ENCODE results near the gene ABCB1.

GRCh38 chr7:87598234-87599009, 2.3 kb downstream of the ABCB1 start:
- TF ChIP-seq, protein P1, sequence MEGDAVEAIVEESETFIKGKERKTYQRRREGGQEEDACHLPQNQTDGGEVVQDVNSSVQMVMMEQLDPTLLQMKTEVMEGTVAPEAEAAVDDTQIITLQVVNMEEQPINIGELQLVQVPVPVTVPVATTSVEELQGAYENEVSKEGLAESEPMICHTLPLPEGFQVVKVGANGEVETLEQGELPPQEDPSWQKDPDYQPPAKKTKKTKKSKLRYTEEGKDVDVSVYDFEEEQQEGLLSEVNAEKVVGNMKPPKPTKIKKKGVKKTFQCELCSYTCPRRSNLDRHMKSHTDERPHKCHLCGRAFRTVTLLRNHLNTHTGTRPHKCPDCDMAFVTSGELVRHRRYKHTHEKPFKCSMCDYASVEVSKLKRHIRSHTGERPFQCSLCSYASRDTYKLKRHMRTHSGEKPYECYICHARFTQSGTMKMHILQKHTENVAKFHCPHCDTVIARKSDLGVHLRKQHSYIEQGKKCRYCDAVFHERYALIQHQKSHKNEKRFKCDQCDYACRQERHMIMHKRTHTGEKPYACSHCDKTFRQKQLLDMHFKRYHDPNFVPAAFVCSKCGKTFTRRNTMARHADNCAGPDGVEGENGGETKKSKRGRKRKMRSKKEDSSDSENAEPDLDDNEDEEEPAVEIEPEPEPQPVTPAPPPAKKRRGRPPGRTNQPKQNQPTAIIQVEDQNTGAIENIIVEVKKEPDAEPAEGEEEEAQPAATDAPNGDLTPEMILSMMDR (IDR thresholded peaks at IDR 0.05): no peak
- no peak for TF ChIP-seq EZH2 (IDR thresholded peaks at IDR 0.05)
